ENCODE measurements around the gene POT1. TPM values are rescaled to one million over a fixed set of nuclear protein-coding genes. Genes with fewer than 3 reads are reported as not detected.
A peak's percentile ranks its signal among the peaks of the same experiment; 100 is the strongest.
"Not testable (repeated sequence)": the region's sequence is repeated elsewhere in the genome, so short reads cannot be mapped to it uniquely, and the experiment has no call there.

Gene POT1, protein sequence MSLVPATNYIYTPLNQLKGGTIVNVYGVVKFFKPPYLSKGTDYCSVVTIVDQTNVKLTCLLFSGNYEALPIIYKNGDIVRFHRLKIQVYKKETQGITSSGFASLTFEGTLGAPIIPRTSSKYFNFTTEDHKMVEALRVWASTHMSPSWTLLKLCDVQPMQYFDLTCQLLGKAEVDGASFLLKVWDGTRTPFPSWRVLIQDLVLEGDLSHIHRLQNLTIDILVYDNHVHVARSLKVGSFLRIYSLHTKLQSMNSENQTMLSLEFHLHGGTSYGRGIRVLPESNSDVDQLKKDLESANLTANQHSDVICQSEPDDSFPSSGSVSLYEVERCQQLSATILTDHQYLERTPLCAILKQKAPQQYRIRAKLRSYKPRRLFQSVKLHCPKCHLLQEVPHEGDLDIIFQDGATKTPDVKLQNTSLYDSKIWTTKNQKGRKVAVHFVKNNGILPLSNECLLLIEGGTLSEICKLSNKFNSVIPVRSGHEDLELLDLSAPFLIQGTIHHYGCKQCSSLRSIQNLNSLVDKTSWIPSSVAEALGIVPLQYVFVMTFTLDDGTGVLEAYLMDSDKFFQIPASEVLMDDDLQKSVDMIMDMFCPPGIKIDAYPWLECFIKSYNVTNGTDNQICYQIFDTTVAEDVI
- total RNA-seq: 10 to 100 TPM; 13.1 to 33.8 (median 28.6) TPM
- 10 to 100 TPM; 21.1 to 26.9 TPM for polyA plus RNA-seq
- 25.0 reads per million, percentile 55 among the genes with 10 or more reads in this experiment for total RNA-seq

DNA sequence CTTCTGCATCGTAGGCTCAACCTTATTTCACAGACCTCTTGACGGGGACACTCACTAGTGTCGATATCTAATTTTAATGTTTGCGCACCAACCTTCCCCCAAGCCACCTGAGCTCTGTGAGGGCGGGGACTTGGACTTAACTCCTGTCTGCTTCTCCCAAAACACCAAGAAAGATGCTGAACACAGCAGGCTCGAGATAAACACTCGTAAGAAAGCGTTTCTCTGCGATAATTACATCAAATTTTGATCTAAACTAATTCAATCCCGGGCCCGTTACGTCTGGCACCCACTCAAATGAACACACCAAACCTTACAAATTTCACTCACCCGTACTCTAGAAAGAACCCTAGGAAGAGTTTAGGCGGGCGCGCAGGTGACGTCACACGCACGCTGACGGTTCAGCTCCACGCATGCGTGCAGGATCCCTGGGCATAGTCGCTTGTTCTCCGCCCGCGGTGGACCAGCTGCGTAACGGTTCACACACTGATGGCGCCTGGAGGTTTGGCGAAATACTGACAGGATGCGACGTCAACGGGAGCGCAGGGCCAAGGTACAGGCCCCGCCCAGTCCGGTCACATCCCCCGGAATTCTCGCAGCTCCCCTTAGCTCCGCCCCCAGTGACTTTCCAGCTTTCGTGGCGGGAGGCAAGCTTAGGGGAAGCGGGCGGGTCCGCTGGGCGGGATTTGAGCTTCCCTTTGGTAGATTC lies at the start of gene POT1:
POT1 (minus strand) TSS at position 359 of the 706 bp plus-strand sequence. CDS start 32,652 bp downstream, outside the sequence.
- ChIA-PET CTCF (no interaction called here), POLR2A (interaction anchor here (0.5 to 1.3 kb wide), 3 partner anchors 9 to 1186 kb away, joined by 3 read pairs; no protein-coding TSS in a partner anchor)
- ATAC-seq (peak; percentile 99), DNase-seq (peak; percentile 88 to 94 (median 92))
- H3K27me3 ChIP-seq (ENCODE audit: control insufficient read depth in 2 of 2, insufficient read depth in 2 of 2, low read length in 2 of 2): no peaks in the 10 kb centered on the region
- peak within 1 kb of the TSS; percentile 83 for H3K27ac ChIP-seq (ENCODE audit: low read depth, low read length)
- intact Hi-C loops (cut with micrococcal nuclease): loop anchor here (1.0 to 10.0 kb wide), 5 partner anchors 1182 to 1395 kb away; partner anchors contain the start of genes IQUB (in 2 of the 2), NDUFA5 (in 2 of the 2) and WASL (in 1 of the 2)
- Mint-ChIP-seq H3K27ac (peak within 1 kb of the TSS; percentile 92 to 98 (median 98)), H3K4me1 (peaks cover 27 to 58% (median 51%) of the 10 kb centered on the region in 7 donors), H3K27me3 (peaks cover 0 to 10% (median 0%) of the 10 kb centered on the region in 5 donors), H3K9me3 (no peaks in the 10 kb centered on the region), H3K4me3 (peak within 1 kb of the TSS; percentile 92 to 99 (median 94)), H3K36me3 (peaks cover 0 to 32% (median 22%) of the 10 kb centered on the region in 5 donors)
- peaks cover 9 to 10% of the 10 kb centered on the region in 2 donors for H3K4me1 ChIP-seq (ENCODE audit: control insufficient read depth in 2 of 2, insufficient read depth in 2 of 2, low read length in 2 of 2)
- no peaks in the 10 kb centered on the region for H3K9me3 ChIP-seq (ENCODE audit: control insufficient read depth in 2 of 3, low read length in 3 of 3)
- no peaks in the 10 kb centered on the region for H3K36me3 ChIP-seq (ENCODE audit: control insufficient read depth in 2 of 3, insufficient read depth in 3 of 3, low read length in 3 of 3)
- H3K4me3 ChIP-seq (ENCODE audit: low read length): peak within 1 kb of the TSS; percentile 68

DNA sequence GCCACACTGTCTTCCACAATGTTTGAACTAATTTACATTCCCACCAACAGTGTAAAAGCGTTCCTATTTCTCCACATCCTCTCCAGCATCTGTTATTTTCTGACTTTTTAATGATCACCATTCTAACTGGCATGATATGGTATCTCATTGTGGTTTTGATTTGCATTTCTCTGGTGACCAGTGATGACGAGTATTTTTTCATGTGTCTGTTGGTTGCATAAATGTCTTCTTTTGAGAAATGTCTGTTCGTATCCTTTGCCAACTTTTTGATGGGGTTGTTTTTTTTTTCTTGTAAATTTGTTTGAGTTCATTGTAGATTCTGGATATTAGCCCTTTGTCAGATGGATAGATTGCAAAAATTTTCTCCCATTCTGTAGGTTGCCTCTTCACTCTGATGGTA lies 45.5 kb upstream of the POT1 start:
- H3K36me3 ChIP-seq (ENCODE audit: control insufficient read depth in 2 of 3, insufficient read depth in 3 of 3, low read length in 3 of 3); POLR2A ChIA-PET; CTCF ChIA-PET; intact Hi-C loops (cut with micrococcal nuclease); H3K27ac ChIP-seq (ENCODE audit: low read depth, low read length); H3K9me3 ChIP-seq (ENCODE audit: control insufficient read depth in 2 of 3, low read length in 3 of 3); H3K4me3 Mint-ChIP-seq; H3K27me3 Mint-ChIP-seq; H3K27me3 ChIP-seq (ENCODE audit: control insufficient read depth in 2 of 2, insufficient read depth in 2 of 2, low read length in 2 of 2); ATAC-seq; H3K27ac Mint-ChIP-seq; H3K4me1 Mint-ChIP-seq; DNase-seq; H3K4me3 ChIP-seq (ENCODE audit: low read length); H3K4me1 ChIP-seq (ENCODE audit: control insufficient read depth in 2 of 2, insufficient read depth in 2 of 2, low read length in 2 of 2): not testable (repeated sequence)
- peaks cover 6 to 58% (median 17%) of the 10 kb centered on the region in 11 donors for H3K9me3 Mint-ChIP-seq
- peaks cover 0 to 12% (median 8%) of the 10 kb centered on the region in 5 donors for H3K36me3 Mint-ChIP-seq

DNA sequence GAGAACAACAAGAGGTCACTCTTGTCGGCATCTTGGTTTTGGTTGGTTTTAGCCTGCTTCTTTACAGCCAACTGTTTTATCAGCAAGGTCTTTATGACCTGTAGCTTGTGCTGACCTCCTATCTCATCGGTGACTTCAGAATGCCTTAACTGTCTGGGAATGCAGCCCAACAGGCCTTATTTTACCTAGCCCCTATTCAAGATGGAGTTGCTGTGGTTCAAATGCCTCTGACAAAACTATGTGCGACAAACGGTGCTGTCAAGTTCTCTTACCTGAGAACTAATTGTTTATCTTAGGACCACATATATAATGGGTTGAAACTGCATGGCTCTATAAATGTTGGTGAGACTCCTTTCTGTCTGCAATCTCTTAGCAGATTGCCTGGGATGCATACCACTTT lies 35.9 kb upstream of the POT1 start:
- no peaks in the 10 kb centered on the region for H3K36me3 ChIP-seq (ENCODE audit: control insufficient read depth in 2 of 3, insufficient read depth in 3 of 3, low read length in 3 of 3)
- H3K4me3 Mint-ChIP-seq: no peak overlapping the region
- no peaks in the 10 kb centered on the region for H3K36me3 Mint-ChIP-seq
- H3K27me3 ChIP-seq (ENCODE audit: control insufficient read depth in 2 of 2, insufficient read depth in 2 of 2, low read length in 2 of 2): no peaks in the 10 kb centered on the region
- no peaks in the 10 kb centered on the region for H3K9me3 ChIP-seq (ENCODE audit: control insufficient read depth in 2 of 3, low read length in 3 of 3)
- no peaks in the 10 kb centered on the region for H3K4me1 ChIP-seq (ENCODE audit: control insufficient read depth in 2 of 2, insufficient read depth in 2 of 2, low read length in 2 of 2)
- CTCF ChIA-PET: no interaction called here
- intact Hi-C loops (cut with micrococcal nuclease): no loop called here
- no peaks in the 10 kb centered on the region for H3K4me1 Mint-ChIP-seq
- POLR2A ChIA-PET: no interaction called here
- no peak overlapping the region for H3K27ac ChIP-seq (ENCODE audit: low read depth, low read length)
- no peak overlapping the region for H3K27ac Mint-ChIP-seq
- no peak for ATAC-seq
- H3K4me3 ChIP-seq (ENCODE audit: low read length): no peak overlapping the region
- no peaks in the 10 kb centered on the region for H3K27me3 Mint-ChIP-seq
- DNase-seq: no peak
- H3K9me3 Mint-ChIP-seq: peaks cover 0 to 4% (median 0%) of the 10 kb centered on the region in 11 donors

DNA sequence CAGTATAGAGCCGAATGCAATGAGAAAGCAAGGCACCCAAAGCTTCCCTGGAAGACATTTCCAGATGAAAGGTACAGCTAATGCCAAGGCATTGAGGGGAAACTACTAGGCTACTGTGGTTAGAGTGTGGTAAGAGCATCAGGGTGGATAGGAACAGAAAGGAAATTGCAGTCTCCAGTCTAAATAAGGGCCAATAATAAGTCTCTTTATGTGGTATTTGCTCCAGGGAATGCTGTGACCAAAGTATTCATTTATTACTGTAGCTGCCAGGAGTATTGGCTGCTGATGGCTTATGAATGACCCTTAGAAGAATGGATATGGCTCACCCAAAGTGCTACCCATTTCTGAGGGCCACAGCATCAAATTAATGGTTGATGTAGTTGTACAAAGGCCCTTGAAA lies 30.1 kb upstream of the POT1 start:
- no peaks in the 10 kb centered on the region for H3K36me3 ChIP-seq (ENCODE audit: control insufficient read depth in 2 of 3, insufficient read depth in 3 of 3, low read length in 3 of 3)
- CTCF ChIA-PET: no interaction called here
- intact Hi-C loops (cut with micrococcal nuclease): no loop called here
- no peak overlapping the region for H3K27ac ChIP-seq (ENCODE audit: low read depth, low read length)
- ATAC-seq (no peak), DNase-seq (no peak)
- no peaks in the 10 kb centered on the region for H3K4me1 ChIP-seq (ENCODE audit: control insufficient read depth in 2 of 2, insufficient read depth in 2 of 2, low read length in 2 of 2)
- Mint-ChIP-seq H3K9me3 (peaks cover 3 to 33% (median 13%) of the 10 kb centered on the region in 11 donors), H3K4me3 (no peak overlapping the region), H3K36me3 (peaks cover 0 to 23% (median 10%) of the 10 kb centered on the region in 5 donors), H3K4me1 (no peaks in the 10 kb centered on the region), H3K27me3 (no peaks in the 10 kb centered on the region), H3K27ac (no peak overlapping the region)
- no peaks in the 10 kb centered on the region for H3K27me3 ChIP-seq (ENCODE audit: control insufficient read depth in 2 of 2, insufficient read depth in 2 of 2, low read length in 2 of 2)
- POLR2A ChIA-PET: no interaction called here
- H3K4me3 ChIP-seq (ENCODE audit: low read length): no peak overlapping the region
- H3K9me3 ChIP-seq (ENCODE audit: control insufficient read depth in 2 of 3, low read length in 3 of 3): no peaks in the 10 kb centered on the region

DNA sequence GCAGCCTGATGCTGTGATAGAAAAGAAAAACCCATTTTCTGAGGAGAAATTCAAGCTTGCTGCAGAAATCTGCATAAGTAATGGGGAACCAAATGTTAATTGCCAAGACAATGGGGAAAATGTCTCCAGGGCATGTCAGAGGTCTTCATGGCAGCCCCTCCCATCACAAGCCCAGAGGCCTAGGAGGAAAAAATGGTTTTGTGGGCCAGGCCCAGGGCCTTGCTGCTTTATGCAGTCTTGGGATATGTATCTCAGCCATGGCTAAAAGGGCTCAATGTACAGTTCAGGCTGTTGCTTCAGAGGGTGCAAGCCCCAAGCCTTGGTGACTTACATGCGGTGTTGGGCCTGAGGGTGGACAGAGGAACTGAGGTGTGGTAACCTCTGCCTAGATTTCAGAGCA lies 28.3 kb upstream of the POT1 start:
- H3K4me3 ChIP-seq (ENCODE audit: low read length); H3K36me3 ChIP-seq (ENCODE audit: control insufficient read depth in 2 of 3, insufficient read depth in 3 of 3, low read length in 3 of 3); intact Hi-C loops (cut with micrococcal nuclease); POLR2A ChIA-PET; H3K4me1 Mint-ChIP-seq; ATAC-seq; H3K4me1 ChIP-seq (ENCODE audit: control insufficient read depth in 2 of 2, insufficient read depth in 2 of 2, low read length in 2 of 2); H3K9me3 ChIP-seq (ENCODE audit: control insufficient read depth in 2 of 3, low read length in 3 of 3); DNase-seq; H3K27me3 ChIP-seq (ENCODE audit: control insufficient read depth in 2 of 2, insufficient read depth in 2 of 2, low read length in 2 of 2); H3K27ac Mint-ChIP-seq; H3K4me3 Mint-ChIP-seq; CTCF ChIA-PET; H3K27me3 Mint-ChIP-seq; H3K27ac ChIP-seq (ENCODE audit: low read depth, low read length): not testable (repeated sequence)
- Mint-ChIP-seq H3K9me3 (peaks cover 3 to 33% (median 15%) of the 10 kb centered on the region in 11 donors), H3K36me3 (peaks cover 0 to 23% (median 10%) of the 10 kb centered on the region in 5 donors)

DNA sequence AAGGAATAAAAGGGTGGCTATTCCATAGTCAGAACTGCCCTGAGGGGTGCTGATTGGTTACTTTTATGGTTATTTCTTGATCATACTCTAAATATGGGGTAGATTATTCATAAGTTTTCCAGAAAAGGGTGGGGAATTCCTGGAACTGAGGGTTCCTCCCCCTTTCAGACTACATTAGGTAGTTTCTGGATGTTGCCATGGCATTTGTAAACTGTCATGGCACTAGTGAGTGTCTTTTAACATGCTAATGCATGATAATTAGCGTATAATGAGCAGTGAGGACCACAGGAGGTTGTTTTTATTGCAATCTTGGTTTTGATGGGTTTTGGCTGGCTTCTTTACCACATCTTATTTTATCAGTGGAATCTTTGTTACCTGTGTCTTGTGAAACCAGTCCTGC lies 26.5 kb upstream of the POT1 start:
- no peak overlapping the region for H3K4me3 ChIP-seq (ENCODE audit: low read length)
- POLR2A ChIA-PET: no interaction called here
- H3K27me3 ChIP-seq (ENCODE audit: control insufficient read depth in 2 of 2, insufficient read depth in 2 of 2, low read length in 2 of 2): no peaks in the 10 kb centered on the region
- H3K27me3 Mint-ChIP-seq: no peaks in the 10 kb centered on the region
- H3K9me3 ChIP-seq (ENCODE audit: control insufficient read depth in 2 of 3, low read length in 3 of 3): no peaks in the 10 kb centered on the region
- no peaks in the 10 kb centered on the region for H3K36me3 ChIP-seq (ENCODE audit: control insufficient read depth in 2 of 3, insufficient read depth in 3 of 3, low read length in 3 of 3)
- H3K36me3 Mint-ChIP-seq: peaks cover 0 to 23% (median 10%) of the 10 kb centered on the region in 5 donors
- intact Hi-C loops (cut with micrococcal nuclease): no loop called here
- no peak for DNase-seq
- peaks cover 3 to 33% (median 15%) of the 10 kb centered on the region in 11 donors for H3K9me3 Mint-ChIP-seq
- CTCF ChIA-PET: no interaction called here
- H3K27ac Mint-ChIP-seq: no peak overlapping the region
- ATAC-seq: no peak
- H3K4me1 Mint-ChIP-seq: no peaks in the 10 kb centered on the region
- H3K4me1 ChIP-seq (ENCODE audit: control insufficient read depth in 2 of 2, insufficient read depth in 2 of 2, low read length in 2 of 2): no peaks in the 10 kb centered on the region
- H3K27ac ChIP-seq (ENCODE audit: low read depth, low read length): no peak overlapping the region
- no peak overlapping the region for H3K4me3 Mint-ChIP-seq
